ENCODE data around the gene VAV2. TPM values are rescaled to one million over a fixed set of nuclear protein-coding genes. Genes with fewer than 3 reads are reported as not detected.

Gene VAV2
- polyA plus RNA-seq, 2 of the 4 experiments (the other 2 are of a cell fraction) = 9.8 to 21.4 TPM

- no peak overlapping the region for H3K4me3 ChIP-seq
- WGBS (ENCODE audit: missing lambda C conversion rate) = 88% methylated on average over 22 of the region's 25 CpGs
- CTCF ChIA-PET = no interaction called here
- no peak overlapping the region for H3K4me2 ChIP-seq
- no peak for FAIRE-seq
- no peaks in the 10 kb centered on the region for H3K9me3 ChIP-seq
- POLR2A ChIA-PET = no interaction called here
- no peak for ATAC-seq
- no peaks in the 10 kb centered on the region for H3K4me1 ChIP-seq
- no peak for TF ChIP-seq CBX2 (IDR thresholded peaks at IDR 0.05; ENCODE audit: borderline replicate concordance, low read depth)
- TF ChIP-seq HOXB13 (CRISPR knock-in tag; IDR thresholded peaks at IDR 0.05; ENCODE audit: low read depth) = no peak
- TF ChIP-seq EP300 (IDR thresholded peaks at IDR 0.05) = no peak
- TF ChIP-seq POLR2A (IDR thresholded peaks at IDR 0.05; ENCODE audit: low read length) = no peak
- TF ChIP-seq HEYL (CRISPR knock-in tag; IDR thresholded peaks at IDR 0.05) = no peak
- no peak for TF ChIP-seq NFE2L2 (conservative IDR thresholded peaks at IDR 0.05; ENCODE audit: low read length)
- no peak for TF ChIP-seq KDM5A (IDR thresholded peaks at IDR 0.05)
- TF ChIP-seq SREBF2 (IDR thresholded peaks at IDR 0.05) = no peak
- no peak for TF ChIP-seq MAFK (IDR thresholded peaks at IDR 0.05; ENCODE audit: partially characterized antibody)
- no peak for TF ChIP-seq NPAS2 (CRISPR knock-in tag; IDR thresholded peaks at IDR 0.05; ENCODE audit: borderline replicate concordance)
- no peak for TF ChIP-seq HOXB5 (CRISPR knock-in tag; IDR thresholded peaks at IDR 0.05)
- TF ChIP-seq EHF (CRISPR knock-in tag; IDR thresholded peaks at IDR 0.05) = no peak
- TF ChIP-seq RAD21 (conservative IDR thresholded peaks at IDR 0.05 in 1 of 2, IDR thresholded peaks at IDR 0.05 in 1 of 2) = no peak
- no peak for TF ChIP-seq MAZ (IDR thresholded peaks at IDR 0.05; ENCODE audit: borderline replicate concordance, low read depth, low read length)
- no peak for TF ChIP-seq ZFP36 (IDR thresholded peaks at IDR 0.05; ENCODE audit: borderline replicate concordance, partially characterized antibody)
- TF ChIP-seq MAX (IDR thresholded peaks at IDR 0.05) = no peak
- TF ChIP-seq RCOR1 (IDR thresholded peaks at IDR 0.05; ENCODE audit: low read depth, low read length) = no peak
- no peak for TF ChIP-seq GATA3 (IDR thresholded peaks at IDR 0.05; ENCODE audit: borderline replicate concordance)
- no peak overlapping the region for H3K27ac ChIP-seq
- no peak for DNase-seq (ENCODE audit: low read depth in 1 of 2, low spot score in 1 of 2)
Measured at GRCh38 chr9:133914442-133915342, 77.4 kb downstream of the VAV2 start.

GRCh38 chr9:133913571-133914369 is 78.4 kb downstream of the VAV2 start:
- no peak overlapping the region for H3K27ac ChIP-seq
- CTCF ChIA-PET = interaction anchor here (0.6 to 3.0 kb wide), 3 partner anchors 14 to 92 kb away, joined by 3 to 14 read pairs (median 3); no protein-coding TSS in a partner anchor
- POLR2A ChIA-PET = no interaction called here
- H3K4me2 ChIP-seq = no peak overlapping the region
- FAIRE-seq = no peak
- no peak overlapping the region for H3K4me3 ChIP-seq
- no peak for TF ChIP-seq RCOR1 (IDR thresholded peaks at IDR 0.05; ENCODE audit: low read depth, low read length)
- no peak for TF ChIP-seq TFCP2L1 (CRISPR knock-in tag; IDR thresholded peaks at IDR 0.05)
- TF ChIP-seq ZC3H11A (IDR thresholded peaks at IDR 0.05) = no peak
- TF ChIP-seq NFE2L2 (conservative IDR thresholded peaks at IDR 0.05; ENCODE audit: low read length) = no peak
- no peak for TF ChIP-seq ZFP36 (IDR thresholded peaks at IDR 0.05; ENCODE audit: borderline replicate concordance, partially characterized antibody)
- TF ChIP-seq RNF2 (IDR thresholded peaks at IDR 0.05; ENCODE audit: borderline replicate concordance, low read depth) = no peak
- no peak for TF ChIP-seq KDM1A (IDR thresholded peaks at IDR 0.05; ENCODE audit: low read depth)
- no peak for TF ChIP-seq POLR2AphosphoS2 (conservative IDR thresholded peaks at IDR 0.05; ENCODE audit: low read length)
- no peaks in the 10 kb centered on the region for H3K4me1 ChIP-seq
- no peak for DNase-seq (ENCODE audit: low read depth in 1 of 2, low spot score in 1 of 2)
- WGBS (ENCODE audit: missing lambda C conversion rate) = 84% methylated on average over 19 of the region's 27 CpGs
- H3K9me3 ChIP-seq = no peaks in the 10 kb centered on the region
- no peak for ATAC-seq

Measured in A549 (cell line).